GM19023 (cell line): ENCODE measurements around the gene NUP214.
"Not testable (repeated sequence)": the region's sequence is repeated elsewhere in the genome, so short reads cannot be mapped to it uniquely, and the experiment has no call there.

Source experiments
- ATAC-seq: cut with Tn5 transposase; IDR thresholded peaks from one replicate; pipeline ENCODE4 v1.9.1; 2021; ENCODE audit warnings: mild to moderate bottlenecking, moderate library complexity; ENCODE audit not compliant: unreplicated experiment

Gene NUP214

DNA sequence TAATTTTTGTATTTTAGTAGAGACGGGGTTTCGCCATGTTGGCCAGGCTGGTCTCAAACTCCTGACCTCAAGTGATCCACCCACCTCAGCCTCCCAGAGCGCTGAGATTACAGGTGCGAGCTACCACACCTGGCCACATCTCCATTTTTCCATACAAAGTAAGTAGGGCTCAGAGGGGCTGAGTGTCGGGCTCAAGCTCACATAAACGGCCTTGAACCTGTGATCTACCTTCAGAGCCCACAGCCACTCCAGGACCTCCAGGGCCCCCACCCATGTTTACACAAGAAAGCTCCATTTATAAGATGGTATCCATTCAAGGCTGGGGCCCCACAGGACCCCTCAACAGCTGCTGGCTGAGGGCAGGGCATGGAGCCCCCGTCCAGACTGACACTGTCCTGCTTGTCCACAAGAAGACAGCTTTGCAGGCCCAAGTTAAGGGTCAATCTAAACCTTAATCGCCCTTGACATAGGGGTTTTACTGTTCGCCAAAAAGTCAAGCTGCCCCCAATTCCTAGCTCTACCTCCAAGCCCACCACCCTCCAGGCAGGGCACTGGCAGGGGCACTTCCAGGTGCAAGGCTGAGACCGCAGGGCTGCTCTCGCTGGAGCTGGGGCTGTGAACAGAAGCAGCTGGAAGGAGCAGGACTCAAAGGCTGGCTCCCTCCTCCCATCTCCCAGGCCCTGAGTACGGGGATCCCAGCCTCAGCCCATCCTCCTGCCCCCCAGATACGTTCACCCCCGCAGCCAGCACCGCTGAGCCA, 132.1 kb downstream of the NUP214 start:
- ATAC-seq = no peak

DNA sequence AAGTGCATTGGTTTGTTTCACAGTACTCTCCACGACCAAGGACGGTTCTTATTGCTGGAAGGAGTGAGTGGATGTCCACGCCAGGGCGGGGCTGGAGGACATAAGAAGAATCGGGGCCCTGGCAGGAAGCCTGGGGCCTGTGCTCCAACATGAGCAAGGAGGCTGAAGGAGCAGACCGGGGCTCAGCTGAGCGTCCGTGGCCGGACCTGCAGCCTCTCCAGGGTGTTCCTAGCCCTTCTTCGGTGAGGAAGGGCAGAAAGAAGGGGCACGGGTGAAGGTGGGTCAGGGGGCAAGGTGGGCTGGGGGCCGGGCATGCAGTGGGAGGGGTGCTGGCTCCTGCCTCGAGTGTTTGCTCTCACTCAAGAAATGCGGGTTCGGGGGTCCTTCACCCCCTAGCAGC, 132.8 kb downstream of the NUP214 start:
- ATAC-seq = no peak

DNA sequence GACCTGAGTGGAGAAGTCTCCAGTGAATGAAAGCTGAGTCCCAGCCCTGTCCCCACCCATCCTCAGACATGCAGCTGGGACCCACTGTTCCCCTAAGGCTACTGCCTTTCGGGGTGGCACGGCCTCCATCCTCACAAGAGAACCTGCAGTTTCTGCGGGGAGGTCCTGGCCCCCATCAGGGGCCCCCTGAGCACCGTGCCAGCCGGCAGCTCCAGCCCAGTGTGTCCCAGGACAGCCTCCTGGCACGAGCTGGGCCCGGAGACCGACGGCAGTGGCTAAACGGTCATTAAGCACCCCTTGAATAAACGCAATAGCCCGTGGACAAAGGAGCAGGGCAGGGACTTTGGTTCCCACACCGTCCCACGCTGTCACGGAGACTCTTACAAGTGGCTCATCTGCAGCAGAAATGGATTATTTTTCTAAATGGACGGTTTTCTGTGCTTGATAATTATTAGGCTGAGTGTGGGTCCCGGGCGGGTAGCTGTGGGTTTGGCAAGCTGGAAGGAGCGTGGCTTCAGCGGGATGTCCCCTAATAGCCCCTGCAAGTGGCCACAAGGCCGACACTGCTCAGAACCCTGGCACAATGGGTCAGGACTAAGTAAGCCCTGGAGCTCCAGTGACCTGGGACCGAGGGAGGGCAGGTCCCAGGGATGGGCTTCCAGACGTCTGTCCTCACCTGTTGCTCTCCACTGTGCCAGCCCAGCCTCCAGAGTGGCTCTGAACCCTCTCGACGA, 133.5 kb downstream of the NUP214 start:
- ATAC-seq = no peak

DNA sequence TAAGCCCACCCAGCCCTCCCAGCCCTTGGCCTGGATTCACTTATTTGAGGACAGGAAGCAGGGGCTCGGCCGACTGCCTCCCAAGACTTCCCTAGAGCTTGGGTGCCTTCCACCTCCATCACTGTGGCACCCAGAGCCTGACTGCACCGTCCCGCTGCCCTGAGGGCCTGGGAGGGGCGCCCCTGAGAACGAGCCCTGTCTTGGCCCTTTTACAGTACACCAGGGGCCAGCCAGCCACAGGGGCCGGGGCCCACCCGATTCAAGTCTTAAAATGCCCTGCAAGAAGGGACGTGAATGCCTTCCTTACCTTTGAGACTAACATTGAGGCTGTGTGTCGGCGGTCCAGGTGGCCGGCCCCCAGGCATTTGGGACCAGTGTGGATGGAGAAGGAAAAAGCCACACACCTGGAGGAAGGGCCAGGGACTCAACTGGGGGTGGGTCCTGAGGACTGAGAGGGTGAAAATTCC, 134.1 kb downstream of the NUP214 start:
- no peak for ATAC-seq

DNA sequence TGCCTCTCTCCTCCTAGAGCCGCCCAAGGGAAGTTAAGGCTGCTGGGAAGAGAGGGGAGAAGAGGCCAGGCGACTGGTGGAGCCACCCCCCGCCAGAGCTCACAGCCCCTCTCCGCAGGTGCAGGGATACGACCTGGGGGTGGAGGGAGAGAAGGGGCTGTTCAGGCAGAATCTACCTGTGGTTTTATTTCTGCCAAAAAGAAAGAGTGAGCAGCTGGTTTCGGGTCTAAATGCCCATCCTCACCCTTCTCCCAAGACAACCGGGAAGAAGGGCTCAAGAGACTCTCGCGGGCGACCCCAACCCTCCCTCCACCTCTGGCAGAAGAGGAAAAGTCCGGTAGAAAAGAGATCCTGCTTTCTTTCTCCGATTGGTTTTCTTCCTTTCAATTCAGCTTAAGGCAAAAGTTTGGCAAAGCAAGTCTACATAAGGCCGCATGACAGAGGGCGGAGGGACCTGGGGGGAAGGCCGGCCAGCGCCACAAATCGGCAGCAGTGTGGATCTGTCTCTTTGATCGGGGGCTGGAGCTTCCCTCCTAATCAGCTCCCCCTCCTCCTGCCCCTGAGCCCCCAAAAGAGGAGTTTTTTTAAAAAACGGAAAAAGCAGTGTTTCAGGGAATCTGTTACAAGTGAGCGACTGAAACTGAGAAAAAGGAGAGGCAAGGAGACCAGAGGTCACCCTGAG, 134.7 kb downstream of the NUP214 start:
- ATAC-seq = no peak

DNA sequence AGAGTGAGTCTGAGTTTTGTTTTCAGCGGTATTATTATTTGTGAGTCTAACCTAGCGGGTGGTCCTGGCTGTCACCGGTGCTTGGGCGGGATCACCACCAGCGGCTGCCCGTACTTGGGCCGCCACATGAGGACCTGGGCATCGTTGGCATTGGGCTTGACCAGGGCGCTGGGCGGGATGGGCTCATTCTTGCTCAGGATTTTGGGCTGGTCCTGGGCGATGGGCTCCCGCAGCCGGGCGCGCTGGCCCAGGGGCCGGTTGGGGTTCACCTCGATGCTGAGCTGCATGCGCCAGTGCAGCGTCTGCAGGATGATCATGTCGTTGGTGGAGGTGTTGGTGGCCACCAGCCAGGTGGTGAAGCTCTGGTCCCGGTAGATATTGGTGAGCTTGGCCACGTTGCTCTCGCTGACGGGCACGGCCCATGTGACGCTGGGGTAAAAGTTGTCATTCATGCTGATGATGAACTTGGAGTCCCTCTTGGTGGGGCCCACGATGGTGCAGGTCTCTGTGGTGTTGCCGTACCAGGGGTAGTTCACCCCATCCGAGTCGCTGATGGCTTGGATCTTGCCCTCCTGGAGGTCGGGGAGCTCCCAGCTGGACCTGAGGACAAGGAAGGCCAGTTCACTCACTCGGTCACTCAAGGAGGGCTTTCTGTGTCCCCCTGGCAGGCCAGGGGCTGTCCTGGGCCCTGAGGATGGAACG, 135.5 kb downstream of the NUP214 start:
- ATAC-seq = no peak

DNA sequence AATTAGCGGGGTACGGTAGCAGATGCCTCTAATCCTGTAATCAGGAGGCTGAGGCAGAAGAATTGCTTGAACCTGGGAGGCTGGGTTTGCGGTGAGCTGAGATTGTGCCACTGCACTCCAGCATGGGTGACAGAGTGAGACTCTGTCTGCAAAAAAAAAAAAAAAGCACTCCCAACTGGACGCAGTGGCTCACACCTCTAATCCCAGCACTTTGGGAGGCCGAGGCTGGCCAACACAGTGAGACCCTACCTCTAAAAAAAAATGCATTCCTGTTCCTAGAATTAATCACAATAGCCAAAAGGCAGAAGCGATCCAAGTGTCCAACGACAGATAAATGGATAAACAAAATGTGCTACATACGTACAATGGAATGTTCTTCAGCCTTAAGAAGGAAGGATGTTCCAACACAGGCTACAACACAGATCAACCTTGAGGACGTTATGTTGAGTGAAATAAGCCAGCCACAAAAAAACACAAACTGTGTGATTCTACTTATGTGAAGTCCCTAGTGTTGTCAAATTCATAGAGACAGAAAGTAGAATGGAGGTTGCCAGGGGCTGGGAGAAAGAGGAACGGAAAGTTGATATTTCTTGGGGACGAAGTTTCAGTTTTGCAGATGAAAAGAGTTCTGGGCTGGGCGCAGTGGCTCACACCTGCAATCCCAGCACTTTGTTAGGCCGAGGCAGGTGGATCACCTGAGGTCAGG, 137.1 kb downstream of the NUP214 start:
- peak; percentile 67 for ATAC-seq

DNA sequence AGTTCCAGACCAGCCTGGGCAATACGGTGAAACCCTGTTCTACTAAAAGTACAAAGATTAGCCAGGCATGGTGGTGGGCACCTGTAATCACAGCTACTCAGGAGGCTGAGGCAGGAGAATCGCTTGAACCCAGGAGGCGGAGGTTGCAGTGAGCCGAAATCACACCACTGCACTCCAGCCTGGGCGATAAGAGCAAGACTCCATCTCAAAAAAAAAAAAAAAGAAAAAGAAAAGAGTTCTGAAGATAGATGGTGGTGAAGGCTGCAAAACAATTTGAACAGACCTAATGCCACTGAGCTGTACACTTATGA, 137.6 kb downstream of the NUP214 start:
- ATAC-seq = not testable (repeated sequence)

DNA sequence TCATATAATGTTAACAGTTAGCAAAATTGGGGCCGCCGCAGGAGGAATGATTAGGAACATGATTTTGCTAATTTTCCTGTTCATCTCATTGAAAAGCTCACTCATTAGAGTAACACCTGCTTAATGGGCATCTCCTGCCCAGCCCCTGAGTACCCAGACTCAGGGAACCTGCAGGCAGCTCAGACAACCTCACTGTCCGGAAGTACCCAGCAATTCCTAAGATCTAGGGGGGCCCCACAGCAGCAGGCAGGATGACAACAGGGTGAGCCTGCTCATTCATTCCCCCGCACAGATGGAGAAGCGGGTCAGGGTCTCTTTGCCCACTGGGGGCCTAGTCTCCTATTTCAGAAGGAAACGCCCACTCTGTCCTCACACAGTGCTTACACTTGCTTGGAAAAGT, 138.3 kb downstream of the NUP214 start:
- ATAC-seq = no peak

DNA sequence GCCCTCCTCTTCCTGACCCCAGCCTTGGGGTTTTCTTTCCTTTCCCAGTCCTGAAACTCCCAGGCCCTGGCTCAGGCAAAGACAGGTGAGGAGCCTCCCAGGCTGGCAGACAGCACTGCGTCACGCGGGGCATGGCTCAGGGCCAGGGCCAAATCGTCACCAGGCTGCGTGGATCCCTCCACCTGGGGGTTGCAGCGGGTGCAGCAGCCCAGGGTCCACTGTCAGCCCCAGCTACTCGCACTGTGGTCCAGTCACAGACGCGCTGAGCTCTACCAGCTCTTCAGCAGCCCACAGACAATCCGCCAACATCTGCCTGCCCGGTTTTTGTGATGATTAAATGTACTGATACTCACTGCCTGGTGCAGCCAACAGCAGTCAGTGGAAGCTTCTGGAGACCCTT, 138.8 kb downstream of the NUP214 start:
- no peak for ATAC-seq

DNA sequence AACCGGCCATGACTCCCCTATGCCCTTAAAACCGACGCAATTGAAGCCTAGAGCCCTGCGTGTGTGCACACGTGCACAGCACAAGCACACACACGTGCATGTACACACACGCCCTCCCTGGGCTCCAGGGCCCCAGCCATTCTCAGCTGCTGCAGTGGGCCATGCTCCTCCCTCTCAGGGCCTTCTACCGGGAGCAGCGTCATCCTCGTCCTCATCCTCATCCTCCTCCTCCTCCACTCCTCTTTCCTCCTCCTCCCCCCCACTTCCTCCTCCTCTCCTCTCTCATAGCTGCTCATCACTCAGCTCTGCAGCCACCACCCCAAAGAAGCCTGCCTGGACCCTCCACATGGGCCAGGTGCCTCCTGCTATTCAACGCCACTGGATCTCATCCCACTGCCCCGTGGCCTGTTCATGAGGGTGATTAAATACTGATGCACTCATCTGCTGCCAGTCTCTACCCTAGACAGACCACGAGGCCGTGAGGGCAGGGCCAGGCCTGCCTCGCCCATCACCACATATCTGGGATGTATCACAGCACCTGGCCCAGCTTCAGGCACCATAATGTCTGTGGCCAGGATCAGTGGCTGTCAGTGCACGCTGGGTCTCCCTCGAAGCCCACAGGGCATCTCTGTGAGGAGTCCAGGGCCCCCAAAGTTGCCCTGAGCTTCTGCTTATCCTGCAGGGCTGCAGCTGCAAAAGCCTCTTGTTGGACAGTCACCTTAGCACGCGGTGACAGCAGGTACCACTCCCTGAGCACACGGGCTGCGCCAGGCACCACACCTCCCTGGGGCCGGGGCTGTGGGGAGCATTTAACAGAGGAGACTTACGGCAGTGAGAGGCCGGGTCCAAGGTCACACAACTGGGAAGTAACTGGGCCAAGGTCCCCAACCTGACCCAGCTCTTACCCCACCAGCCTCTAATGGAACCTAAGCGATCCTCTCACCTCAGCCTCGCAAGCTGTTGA, 141.2 kb downstream of the NUP214 start:
- no peak for ATAC-seq

DNA sequence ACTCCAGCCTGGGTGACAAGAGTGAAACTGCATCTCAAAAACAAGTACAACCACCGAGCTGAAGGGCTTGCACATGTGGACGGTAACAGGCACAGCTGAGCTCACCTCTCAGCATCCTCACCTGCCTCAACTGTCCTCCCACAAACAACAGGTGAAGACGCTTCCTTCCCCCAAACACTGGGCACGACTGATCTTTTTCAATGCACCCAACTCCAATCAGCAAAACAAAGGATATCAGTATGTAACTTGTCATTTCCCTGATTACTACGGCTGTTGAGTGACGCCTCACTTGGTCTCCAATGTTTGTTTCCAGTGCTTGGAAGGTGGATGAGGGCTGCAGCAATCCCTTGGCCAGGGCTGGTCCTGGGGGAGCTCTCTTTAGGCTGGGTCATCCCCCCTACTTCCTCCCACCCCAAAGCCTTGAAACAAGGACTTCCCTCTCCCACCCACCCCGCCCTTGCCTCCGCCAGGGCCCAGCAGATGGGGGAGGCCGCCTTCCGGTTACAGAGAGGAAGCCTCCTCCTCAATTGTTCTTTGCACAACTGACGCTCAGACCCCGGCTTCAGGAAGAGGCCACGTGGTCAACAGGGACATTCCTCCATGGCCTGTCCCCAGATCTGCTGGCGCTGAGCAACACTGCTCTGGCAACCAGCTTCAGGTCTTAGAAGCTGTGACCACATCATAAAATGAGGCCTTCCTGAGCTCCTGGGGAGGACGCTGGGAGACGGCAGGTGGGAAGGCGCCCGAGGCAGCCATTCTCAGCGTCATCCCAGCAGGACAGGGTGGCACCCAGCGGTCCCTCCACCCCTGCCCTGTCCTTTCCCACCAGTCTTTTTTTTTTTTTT, 145.0 kb downstream of the NUP214 start:
- no peak for ATAC-seq

DNA sequence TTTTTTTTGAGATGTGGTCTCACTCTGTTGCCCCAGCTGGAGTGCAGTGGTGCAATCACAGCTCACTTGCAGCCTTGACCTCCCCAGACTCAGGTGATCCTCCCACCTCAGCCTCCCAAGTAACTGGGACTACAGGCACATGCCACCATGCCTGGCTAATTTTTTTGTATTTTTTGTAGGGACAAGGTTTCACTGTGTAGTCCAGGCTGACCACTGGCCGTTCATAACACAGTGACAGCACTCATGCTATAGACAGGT, 145.6 kb downstream of the NUP214 start:
- ATAC-seq = not testable (repeated sequence)

DNA sequence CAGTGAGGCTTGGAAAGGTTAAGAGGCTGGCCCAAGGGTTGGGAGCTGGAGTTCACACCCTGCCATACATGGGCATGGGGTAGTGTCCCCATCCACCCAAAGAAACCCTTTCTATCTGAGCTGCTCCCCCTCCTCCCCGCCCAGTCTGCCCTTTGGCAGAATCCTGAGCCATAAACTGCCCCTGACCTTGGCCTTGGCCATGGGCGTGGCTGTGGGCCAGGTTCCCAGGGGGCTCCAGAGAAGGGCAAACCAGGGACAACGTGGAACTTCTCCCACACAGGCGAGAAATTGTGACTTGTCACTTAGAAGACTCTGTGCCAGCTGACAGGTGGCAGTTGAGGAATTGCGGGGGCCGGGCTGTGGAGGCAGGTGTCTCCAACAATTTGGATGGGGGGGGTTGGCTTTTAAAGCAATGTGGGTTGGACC, 146.1 kb downstream of the NUP214 start:
- no peak for ATAC-seq

DNA sequence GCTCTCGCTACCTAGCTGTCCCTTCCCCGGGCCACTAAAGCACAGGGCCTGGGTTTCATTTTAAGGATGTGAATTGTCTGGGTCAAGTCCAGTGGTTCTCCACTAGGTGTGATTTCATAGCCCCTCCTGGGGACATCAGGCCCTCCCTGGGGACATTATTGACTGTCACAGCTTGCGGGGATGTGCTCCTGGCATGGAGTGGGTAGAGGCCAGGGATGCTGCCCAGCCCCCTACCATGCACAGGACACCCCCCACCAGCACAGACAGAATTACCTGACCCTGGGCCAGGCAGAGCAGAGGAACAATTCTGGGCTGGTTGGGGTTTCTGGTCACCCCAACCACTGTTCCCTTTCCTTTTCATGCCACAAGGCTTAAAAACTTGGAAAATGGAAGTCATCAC, 146.8 kb downstream of the NUP214 start:
- ATAC-seq = no peak

DNA sequence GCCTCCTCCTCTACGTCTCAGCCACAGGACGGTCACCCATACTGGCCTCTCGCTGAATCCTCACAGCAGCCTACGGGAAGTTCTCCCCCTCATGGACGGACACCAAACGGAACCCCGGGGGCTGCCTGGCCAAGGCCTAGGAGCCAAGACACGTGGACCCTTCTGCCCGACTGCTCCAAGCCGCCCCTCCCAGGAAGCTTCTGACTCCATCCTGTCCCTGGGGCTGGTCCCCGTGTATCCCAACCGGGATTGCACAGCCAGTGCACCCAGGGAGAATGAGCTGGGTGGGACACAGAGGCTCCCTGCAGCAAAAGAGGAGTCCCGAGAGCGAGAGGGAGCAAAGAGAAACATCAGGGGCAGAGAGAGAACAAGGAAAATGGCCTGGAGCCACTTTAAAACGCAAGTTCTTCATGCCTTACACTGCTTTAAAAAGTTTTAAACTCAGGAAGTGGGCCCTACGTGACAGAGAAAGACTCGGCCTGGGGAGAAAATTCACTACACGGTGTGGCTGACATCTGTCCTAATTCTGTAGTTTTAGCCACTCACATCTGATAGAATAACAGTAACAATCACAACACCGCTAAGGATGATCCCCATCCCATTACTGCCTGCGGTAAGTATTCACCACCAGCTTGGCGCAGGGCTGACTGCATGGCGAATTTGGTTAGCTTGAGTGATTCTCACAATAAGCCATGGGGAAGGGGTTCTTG, 147.9 kb downstream of the NUP214 start:
- no peak for ATAC-seq

DNA sequence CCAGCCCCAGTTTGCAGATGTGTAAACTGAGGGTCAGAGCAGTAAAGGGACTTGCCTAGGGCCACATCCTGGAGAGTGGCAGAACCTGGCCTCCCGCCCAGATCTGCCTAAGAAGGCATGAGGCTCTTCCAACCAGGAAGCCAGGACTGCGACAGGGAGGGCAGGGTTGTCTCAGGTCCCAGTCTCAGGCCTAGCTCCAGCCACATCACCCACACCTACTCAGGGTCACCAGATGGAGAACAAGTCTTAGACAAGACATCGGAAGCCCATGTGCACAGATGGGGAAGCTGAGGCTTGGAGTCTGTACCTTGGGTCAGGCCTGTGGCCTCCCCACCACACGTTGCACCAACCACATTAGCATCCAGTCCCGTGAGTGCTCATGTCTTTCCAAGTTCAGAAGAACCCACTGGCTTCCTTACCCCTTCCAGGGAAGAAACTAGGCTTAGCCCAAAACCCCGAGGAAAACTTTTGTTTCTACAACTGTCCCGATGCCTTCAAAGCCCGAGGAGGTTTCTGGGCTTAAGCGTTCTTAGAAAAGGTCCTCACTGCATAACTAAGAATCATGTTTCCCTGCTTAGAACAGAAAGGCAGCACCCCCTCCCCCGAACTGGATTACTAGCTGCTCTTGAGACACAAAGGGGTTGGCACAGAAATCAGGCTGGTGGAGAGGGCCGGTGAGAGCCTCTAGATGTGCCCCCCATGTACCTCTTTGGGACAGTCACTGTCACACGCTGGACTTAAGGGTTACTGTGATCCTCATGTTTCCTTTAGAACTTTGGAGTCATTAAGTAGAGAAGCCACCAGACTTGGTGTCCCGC, 148.7 kb downstream of the NUP214 start:
- ATAC-seq = no peak
